B cell (primary cell): ENCODE data around the gene KLHDC7A.

Source experiments
- EZH2 ChIP-seq: IDR thresholded peaks from 2 replicates; pipeline ENCODE4 v1.6.1; 2012; ENCODE audit warnings: borderline replicate concordance, low read depth, mild to moderate bottlenecking, moderate library complexity, low read length; ENCODE audit not compliant: insufficient read depth, poor library complexity, severe bottlenecking
- TF ChIP-seq, protein P1 (sequence below): fragments of 200-600 bp; IDR thresholded peaks from one replicate; pipeline ENCODE4 v1.8.0; 2022; ENCODE audit warnings: antibody characterized with exemption, mild to moderate bottlenecking

DNA sequence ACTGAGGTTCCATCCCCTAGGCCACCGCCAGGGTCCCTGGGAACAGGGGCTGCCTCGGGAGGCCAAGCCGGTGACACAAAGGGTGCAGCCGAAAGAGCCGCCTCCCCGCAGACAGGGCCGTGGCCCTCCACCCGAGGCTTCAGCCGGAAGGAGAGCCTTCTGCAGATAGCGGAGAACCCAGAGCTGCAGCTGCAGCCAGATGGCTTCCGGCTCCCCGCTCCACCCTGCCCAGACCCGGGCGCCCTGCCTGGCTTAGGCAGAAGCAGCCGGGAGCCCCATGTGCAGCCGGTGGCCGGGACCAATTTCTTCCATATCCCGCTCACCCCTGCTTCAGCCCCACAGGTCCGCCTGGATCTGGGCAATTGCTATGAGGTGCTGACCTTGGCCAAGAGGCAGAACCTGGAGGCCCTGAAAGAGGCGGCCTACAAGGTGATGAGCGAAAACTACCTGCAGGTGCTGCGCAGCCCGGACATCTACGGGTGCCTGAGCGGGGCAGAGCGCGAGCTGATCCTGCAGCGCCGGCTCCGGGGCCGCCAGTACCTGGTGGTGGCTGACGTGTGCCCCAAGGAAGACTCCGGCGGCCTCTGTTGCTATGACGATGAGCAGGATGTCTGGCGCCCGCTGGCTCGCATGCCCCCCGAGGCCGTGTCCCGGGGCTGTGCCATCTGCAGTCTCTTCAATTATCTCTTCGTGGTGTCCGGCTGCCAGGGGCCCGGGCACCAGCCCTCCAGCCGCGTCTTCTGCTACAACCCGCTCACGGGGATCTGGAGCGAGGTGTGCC lies 1.4 kb downstream of the KLHDC7A start:
- TF ChIP-seq EZH2 = no peak
- TF ChIP-seq, protein P1, sequence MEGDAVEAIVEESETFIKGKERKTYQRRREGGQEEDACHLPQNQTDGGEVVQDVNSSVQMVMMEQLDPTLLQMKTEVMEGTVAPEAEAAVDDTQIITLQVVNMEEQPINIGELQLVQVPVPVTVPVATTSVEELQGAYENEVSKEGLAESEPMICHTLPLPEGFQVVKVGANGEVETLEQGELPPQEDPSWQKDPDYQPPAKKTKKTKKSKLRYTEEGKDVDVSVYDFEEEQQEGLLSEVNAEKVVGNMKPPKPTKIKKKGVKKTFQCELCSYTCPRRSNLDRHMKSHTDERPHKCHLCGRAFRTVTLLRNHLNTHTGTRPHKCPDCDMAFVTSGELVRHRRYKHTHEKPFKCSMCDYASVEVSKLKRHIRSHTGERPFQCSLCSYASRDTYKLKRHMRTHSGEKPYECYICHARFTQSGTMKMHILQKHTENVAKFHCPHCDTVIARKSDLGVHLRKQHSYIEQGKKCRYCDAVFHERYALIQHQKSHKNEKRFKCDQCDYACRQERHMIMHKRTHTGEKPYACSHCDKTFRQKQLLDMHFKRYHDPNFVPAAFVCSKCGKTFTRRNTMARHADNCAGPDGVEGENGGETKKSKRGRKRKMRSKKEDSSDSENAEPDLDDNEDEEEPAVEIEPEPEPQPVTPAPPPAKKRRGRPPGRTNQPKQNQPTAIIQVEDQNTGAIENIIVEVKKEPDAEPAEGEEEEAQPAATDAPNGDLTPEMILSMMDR = no peak
